HUES48 (cell line): ENCODE measurements around the gene HIRIP3.

ENCODE experiments used
- H3K27ac ChIP-seq: one replicate; pipeline ENCODE4 v1.7.0; 2013; ENCODE audit warnings: low read depth, low read length, inconsistent platforms
- H3K27me3 ChIP-seq: 2 replicates; pipeline ENCODE4 v1.6.1; 2013; ENCODE audit warnings: mild to moderate bottlenecking, low read length; ENCODE audit not compliant: control insufficient read depth, insufficient read depth
- H3K36me3 ChIP-seq: 2 replicates; pipeline ENCODE4 v1.6.1; 2013; ENCODE audit warnings: low read length; ENCODE audit not compliant: control insufficient read depth, insufficient read depth
- H3K4me1 ChIP-seq: 2 replicates; pipeline ENCODE4 v1.6.1; 2013; ENCODE audit warnings: mild to moderate bottlenecking, low read length; ENCODE audit not compliant: control insufficient read depth, insufficient read depth
- H3K4me3 ChIP-seq: 2 replicates; pipeline ENCODE4 v1.5.1; 2013; ENCODE audit warnings: mild to moderate bottlenecking, low read depth, low read length
- H3K9ac ChIP-seq: 2 replicates; pipeline ENCODE4 v1.6.1; 2013; ENCODE audit warnings: mild to moderate bottlenecking, low read depth, low read length, moderate library complexity
- H3K9me3 ChIP-seq: 2 replicates; pipeline ENCODE4 v1.6.1; 2013; ENCODE audit warnings: low read length; ENCODE audit not compliant: control insufficient read depth, insufficient read depth

HIRIP3 gene

GRCh38 chr16:29978564-29979270, 16.7 kb downstream of the HIRIP3 start:
- peaks cover 23% of the 10 kb centered on the region for H3K4me1 ChIP-seq
- no peak overlapping the region for H3K27ac ChIP-seq
- peaks cover 62% of the 10 kb centered on the region for H3K36me3 ChIP-seq
- no peaks in the 10 kb centered on the region for H3K9me3 ChIP-seq
- H3K27me3 ChIP-seq: no peaks in the 10 kb centered on the region
- no peak overlapping the region for H3K4me3 ChIP-seq
- no peak overlapping the region for H3K9ac ChIP-seq

GRCh38 chr16:29978081-29978480, 17.3 kb downstream of the HIRIP3 start:
- Histone ChIP-seq H3K4me1 (peaks cover 23% of the 10 kb centered on the region), H3K27me3 (no peaks in the 10 kb centered on the region), H3K4me3 (no peak overlapping the region), H3K27ac (no peak overlapping the region), H3K36me3 (peaks cover 56% of the 10 kb centered on the region), H3K9ac (no peak overlapping the region), H3K9me3 (peaks cover 1% of the 10 kb centered on the region)

- Histone ChIP-seq H3K27ac (no peak overlapping the region), H3K9ac (no peak overlapping the region), H3K4me1 (peaks cover 23% of the 10 kb centered on the region), H3K27me3 (peaks cover 7% of the 10 kb centered on the region), H3K36me3 (peaks cover 48% of the 10 kb centered on the region), H3K4me3 (no peak overlapping the region), H3K9me3 (peaks cover 9% of the 10 kb centered on the region)
These were observed 18.2 kb downstream of the HIRIP3 start for GRCh38 chr16:29977063-29977825.

GRCh38 chr16:29975811-29976511, 19.5 kb downstream of the HIRIP3 start:
- Histone ChIP-seq H3K9me3 (peaks cover 9% of the 10 kb centered on the region), H3K27ac (peak overlapping the region; percentile 50), H3K27me3 (peaks cover 11% of the 10 kb centered on the region), H3K4me1 (peaks cover 23% of the 10 kb centered on the region), H3K36me3 (peaks cover 42% of the 10 kb centered on the region), H3K9ac (no peak overlapping the region), H3K4me3 (peak overlapping the region; percentile 90)

GRCh38 chr16:29975134-29975538, 20.3 kb downstream of the HIRIP3 start:
- Histone ChIP-seq H3K4me3 (peak overlapping the region; percentile 90), H3K36me3 (peaks cover 34% of the 10 kb centered on the region), H3K27ac (no peak overlapping the region), H3K9ac (no peak overlapping the region), H3K27me3 (peaks cover 11% of the 10 kb centered on the region), H3K4me1 (peaks cover 23% of the 10 kb centered on the region), H3K9me3 (peaks cover 9% of the 10 kb centered on the region)

- peak overlapping the region; percentile 90 for H3K4me3 ChIP-seq
- peaks cover 31% of the 10 kb centered on the region for H3K36me3 ChIP-seq
- peak overlapping the region; percentile 89 for H3K27ac ChIP-seq
- peaks cover 11% of the 10 kb centered on the region for H3K27me3 ChIP-seq
- peaks cover 23% of the 10 kb centered on the region for H3K4me1 ChIP-seq
- H3K9me3 ChIP-seq: peaks cover 9% of the 10 kb centered on the region
- H3K9ac ChIP-seq: peak overlapping the region; percentile 63; the same call in 1 of the 2 replicates
These were observed 20.9 kb downstream of the HIRIP3 start for GRCh38 chr16:29974291-29975133.

GRCh38 chr16:29973384-29974246, 21.8 kb downstream of the HIRIP3 start, which contains the start of gene TAOK2:
Gene TAOK2, plus strand, starts transcription at chr16:29973868. Its CDS starts 3,905 bp downstream, at chr16:29977773.
- Histone ChIP-seq H3K36me3 (peaks cover 28% of the 10 kb centered on the region), H3K9ac (peak within 1 kb of the TSS; percentile 63), H3K4me1 (peaks cover 23% of the 10 kb centered on the region), H3K4me3 (peak within 1 kb of the TSS; percentile 90), H3K27ac (peak within 1 kb of the TSS; percentile 89), H3K27me3 (peaks cover 11% of the 10 kb centered on the region), H3K9me3 (peaks cover 9% of the 10 kb centered on the region)

- H3K4me3 ChIP-seq: no peak overlapping the region
These were observed 22.4 kb downstream of the HIRIP3 start for GRCh38 chr16:29972992-29973383.

GRCh38 chr16:29972500-29972899, 22.9 kb downstream of the HIRIP3 start:
- H3K9ac ChIP-seq: no peak overlapping the region
- no peak overlapping the region for H3K27ac ChIP-seq
- peaks cover 25% of the 10 kb centered on the region for H3K36me3 ChIP-seq
- H3K4me3 ChIP-seq: no peak overlapping the region
- peaks cover 11% of the 10 kb centered on the region for H3K27me3 ChIP-seq
- H3K9me3 ChIP-seq: peaks cover 9% of the 10 kb centered on the region
- peaks cover 23% of the 10 kb centered on the region for H3K4me1 ChIP-seq

More at GRCh38 chr16:29972992-29973383, 22.4 kb downstream of the HIRIP3 start:
- Histone ChIP-seq H3K4me1 (peaks cover 23% of the 10 kb centered on the region), H3K27me3 (peaks cover 11% of the 10 kb centered on the region), H3K27ac (no peak overlapping the region), H3K9ac (no peak overlapping the region), H3K9me3 (peaks cover 9% of the 10 kb centered on the region), H3K36me3 (peaks cover 28% of the 10 kb centered on the region)
